Upper lobe of left lung (tissue), 4 donors: Measurements from ENCODE around the gene MAP4K2.

ENCODE experiments used
- CTCF ChIP-seq, 6 experiments: fragments of 450-650 bp in 4 of 6; fragments of 200-600 bp in 2 of 6; sonication (generic) in 2 of 6; IDR thresholded peaks; one replicate each; pipeline ENCODE4 v1.5.1; 2016 to 2019; ENCODE audit warnings: antibody characterized with exemption in 6 of 6
- POLR2A ChIP-seq, 4 donors: fragments of 450-650 bp; IDR thresholded peaks; one replicate each; pipeline ENCODE4 v1.5.1; 2016 to 2017; ENCODE audit warnings: antibody characterized with exemption in 4 of 4, mild to moderate bottlenecking in 2 of 4

GRCh38 chr11:64823568-64824119 lies 20.6 kb upstream of the MAP4K2 start:
- TF ChIP-seq CTCF (IDR thresholded peaks at IDR 0.05) (no peak), POLR2A (IDR thresholded peaks at IDR 0.05) (no peak)
